Memory B cell (primary cell): ENCODE results near the gene POLN.

Experiments used
- ATAC-seq: fragments of 150-1000 bp; cut with Tn5 transposase; 2 replicates; pipeline ENCODE4 v1.10.0; 2021; ENCODE audit warnings: low read depth, mild to moderate bottlenecking, moderate library complexity
- DNase-seq, 2 donors: peaks; one replicate each; pipeline ENCODE4 v3.0.0; 2022; ENCODE audit warnings: low spot score in 2 of 2
- H3K27ac Mint-ChIP-seq: one replicate; pipeline ENCODE4 v1.8.0; 2022; ENCODE audit warnings: mild to moderate bottlenecking, moderate library complexity, mixed read lengths
- H3K27me3 Mint-ChIP-seq: one replicate; pipeline ENCODE4 v1.8.0; 2022; ENCODE audit warnings: mixed read lengths
- H3K36me3 Mint-ChIP-seq: one replicate; pipeline ENCODE4 v1.8.0; 2022; ENCODE audit warnings: mild to moderate bottlenecking, mixed read lengths
- H3K4me1 Mint-ChIP-seq: one replicate; pipeline ENCODE4 v1.8.0; 2022; ENCODE audit warnings: mixed read lengths
- H3K4me3 Mint-ChIP-seq: one replicate; pipeline ENCODE4 v1.8.0; 2022; ENCODE audit warnings: mild to moderate bottlenecking, moderate library complexity, mixed read lengths
- H3K9me3 Mint-ChIP-seq: one replicate; pipeline ENCODE4 v1.8.0; 2022; ENCODE audit warnings: mixed read lengths

POLN gene

DNA sequence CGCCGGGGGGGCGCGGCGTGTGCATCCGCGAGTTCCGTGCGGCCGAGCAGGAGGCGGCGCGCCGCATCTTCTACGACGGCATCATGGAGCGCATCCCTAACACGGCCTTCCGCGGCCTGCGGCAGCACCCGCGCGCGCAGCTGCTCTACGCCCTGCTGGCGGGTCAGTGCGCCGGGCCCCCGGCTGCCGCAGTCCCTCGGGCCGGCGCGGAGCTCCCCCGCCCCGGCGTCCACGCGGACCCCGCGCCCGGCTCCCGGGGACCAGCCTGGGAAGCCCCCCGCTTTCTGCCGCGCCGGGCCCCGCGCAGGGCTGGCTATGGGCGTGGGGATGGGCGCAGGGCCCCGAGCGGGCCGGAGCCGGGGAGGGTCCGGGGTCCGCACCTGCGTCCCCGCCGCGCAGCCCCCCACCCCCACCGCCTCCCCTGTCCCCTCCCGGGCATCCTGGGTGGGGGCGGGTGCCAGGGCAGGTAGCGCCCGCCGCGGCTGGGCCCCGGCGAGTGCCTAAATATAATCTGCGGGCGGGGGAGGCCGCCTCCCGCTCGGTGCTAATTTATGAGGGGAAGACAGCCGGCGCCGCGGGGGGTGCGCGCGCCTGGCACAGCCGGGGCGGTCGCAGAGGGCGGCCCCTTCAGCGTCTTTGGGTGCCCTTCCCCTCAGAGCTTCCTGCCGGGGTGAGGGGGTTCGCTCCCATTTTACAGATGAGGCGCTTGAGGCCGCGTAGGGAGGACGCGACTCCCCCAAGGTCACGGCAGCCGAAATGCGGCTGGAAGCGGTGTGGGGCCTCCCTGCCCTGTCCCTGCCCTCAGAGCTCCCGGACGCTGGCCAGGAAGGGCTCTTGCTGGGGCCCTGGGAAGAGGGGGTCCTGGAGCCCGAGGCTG lies 182.0 kb downstream of the POLN start:
- Mint-ChIP-seq H3K36me3 (no peaks in the 10 kb centered on the region), H3K9me3 (no peaks in the 10 kb centered on the region), H3K27ac (no peak overlapping the region), H3K4me1 (no peaks in the 10 kb centered on the region), H3K4me3 (peak overlapping the region; percentile 41), H3K27me3 (peaks cover 5% of the 10 kb centered on the region)
- ATAC-seq (peak; percentile 36), DNase-seq (no peak)

DNA sequence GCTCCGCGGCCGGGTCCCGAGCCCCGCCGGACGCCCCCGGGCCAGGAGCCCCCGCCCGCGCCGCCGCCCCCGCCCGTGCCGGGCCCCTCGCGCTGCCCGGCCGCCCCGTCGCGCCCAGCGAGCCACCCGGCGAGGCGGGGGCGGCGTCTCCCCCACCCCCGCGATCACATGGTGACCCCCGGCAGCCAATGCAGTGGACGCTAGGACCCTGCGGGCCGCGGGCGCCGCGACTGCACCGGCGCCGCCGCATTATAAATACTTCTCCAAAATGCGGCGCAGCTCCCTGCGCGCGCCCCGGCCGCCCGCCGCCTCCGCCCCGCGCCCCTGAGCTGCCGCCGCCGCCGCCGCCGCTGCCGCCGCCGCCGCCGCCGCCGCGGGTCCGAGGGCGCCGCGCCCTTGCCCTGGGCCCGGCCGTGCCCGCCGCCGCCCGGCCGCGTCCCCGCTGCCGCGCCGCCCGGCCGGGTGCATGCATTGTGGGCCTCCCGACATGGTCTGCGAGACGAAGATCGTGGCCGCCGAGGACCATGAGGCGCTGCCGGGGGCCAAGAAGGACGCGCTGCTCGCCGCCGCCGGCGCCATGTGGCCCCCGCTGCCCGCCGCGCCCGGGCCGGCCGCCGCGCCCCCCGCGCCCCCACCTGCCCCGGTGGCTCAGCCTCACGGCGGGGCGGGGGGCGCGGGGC lies 182.7 kb downstream of the POLN start, which contains the start of gene NAT8L:
Gene NAT8L (plus strand): TSS at position 282 of the 680 bp plus-strand sequence. CDS start 185 bp downstream, at position 467.
- peak within 1 kb of the TSS; percentile 61 for H3K4me3 Mint-ChIP-seq
- no peaks in the 10 kb centered on the region for H3K4me1 Mint-ChIP-seq
- H3K27me3 Mint-ChIP-seq: peaks cover 6% of the 10 kb centered on the region
- DNase-seq (no peak), ATAC-seq (peak; percentile 82)
- H3K36me3 Mint-ChIP-seq: no peaks in the 10 kb centered on the region
- no peaks in the 10 kb centered on the region for H3K9me3 Mint-ChIP-seq
- H3K27ac Mint-ChIP-seq: no peak within 1 kb of the TSS

DNA sequence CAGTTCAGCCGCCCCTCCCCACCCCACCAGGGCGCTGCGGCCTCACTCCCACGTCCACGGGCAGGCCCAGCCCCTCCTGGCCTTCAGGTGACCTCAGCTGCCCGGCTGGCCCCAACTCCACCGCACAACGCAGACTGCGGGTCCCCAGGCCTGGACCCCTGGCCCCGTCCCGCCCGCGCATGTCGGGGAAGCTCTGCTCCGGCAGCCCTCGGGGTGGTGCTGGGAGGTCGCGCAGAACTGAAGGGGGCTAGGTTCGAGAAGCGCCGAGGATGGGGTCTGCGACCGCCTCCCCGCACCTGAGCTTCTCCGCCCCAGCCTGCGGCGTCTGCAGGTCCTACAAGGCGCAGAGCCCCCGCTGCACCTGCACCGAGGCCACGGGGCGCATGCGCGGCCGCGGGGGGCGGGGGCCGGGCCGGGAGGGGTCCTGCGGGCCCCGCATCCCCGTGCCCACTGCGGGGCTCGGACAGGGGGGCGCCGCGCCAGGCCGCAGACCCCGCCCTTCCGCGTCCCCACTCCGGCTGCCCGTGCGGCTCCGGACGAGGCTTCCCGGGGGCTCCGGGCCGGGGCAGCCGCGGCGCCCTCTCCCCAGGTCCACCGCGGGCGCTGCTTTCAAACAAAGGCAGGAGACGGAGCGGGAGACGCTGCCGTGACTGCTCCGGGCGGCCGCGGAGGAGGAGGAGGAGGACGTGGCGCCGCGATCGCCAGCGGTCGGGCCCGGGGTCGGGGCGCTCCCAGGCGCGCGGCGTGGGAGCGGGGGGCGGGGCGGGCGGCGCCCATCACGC lies 183.5 kb downstream of the POLN start:
- DNase-seq: no peak
- no peak overlapping the region for H3K27ac Mint-ChIP-seq
- peak; percentile 25 for ATAC-seq
- H3K27me3 Mint-ChIP-seq: peaks cover 8% of the 10 kb centered on the region
- H3K36me3 Mint-ChIP-seq: no peaks in the 10 kb centered on the region
- no peaks in the 10 kb centered on the region for H3K4me1 Mint-ChIP-seq
- no peak overlapping the region for H3K4me3 Mint-ChIP-seq
- H3K9me3 Mint-ChIP-seq: no peaks in the 10 kb centered on the region

DNA sequence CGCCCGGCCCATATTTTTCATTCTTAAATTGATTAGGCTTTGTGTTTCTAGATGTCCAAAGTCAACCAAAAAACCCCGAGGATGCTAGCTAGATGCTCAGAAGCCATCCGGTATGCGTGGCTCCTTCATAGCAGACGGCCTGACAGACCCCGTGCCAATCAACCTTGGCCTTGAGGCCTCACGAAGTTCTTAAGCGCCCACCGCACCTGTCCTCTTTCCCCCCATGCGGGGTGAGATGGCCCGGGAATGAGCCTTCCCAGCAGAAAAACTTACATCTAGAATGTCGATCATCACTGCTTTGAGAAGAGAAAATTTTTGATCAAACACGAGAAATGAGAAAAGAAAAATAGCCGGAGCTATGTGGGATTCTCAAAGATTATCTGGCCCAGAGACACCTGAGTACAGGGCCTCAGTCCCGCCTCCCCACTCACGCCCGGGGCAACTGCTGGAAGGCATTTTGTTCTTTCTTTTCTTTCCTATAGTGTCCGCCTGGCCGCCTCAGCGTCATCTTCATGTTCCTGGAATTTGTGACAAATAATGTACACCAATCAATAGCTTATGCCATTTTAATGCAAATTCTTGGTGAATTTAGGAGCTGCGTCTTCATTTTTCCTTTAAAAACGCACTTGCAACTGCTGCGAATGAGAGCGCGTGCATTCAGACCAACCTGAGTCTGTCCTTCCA lies 184.4 kb downstream of the POLN start:
- Mint-ChIP-seq H3K27me3 (peaks cover 8% of the 10 kb centered on the region), H3K36me3 (no peaks in the 10 kb centered on the region), H3K4me1 (no peaks in the 10 kb centered on the region), H3K27ac (no peak overlapping the region), H3K4me3 (peak overlapping the region; percentile 55), H3K9me3 (no peaks in the 10 kb centered on the region)
- ATAC-seq (no peak), DNase-seq (no peak)

DNA sequence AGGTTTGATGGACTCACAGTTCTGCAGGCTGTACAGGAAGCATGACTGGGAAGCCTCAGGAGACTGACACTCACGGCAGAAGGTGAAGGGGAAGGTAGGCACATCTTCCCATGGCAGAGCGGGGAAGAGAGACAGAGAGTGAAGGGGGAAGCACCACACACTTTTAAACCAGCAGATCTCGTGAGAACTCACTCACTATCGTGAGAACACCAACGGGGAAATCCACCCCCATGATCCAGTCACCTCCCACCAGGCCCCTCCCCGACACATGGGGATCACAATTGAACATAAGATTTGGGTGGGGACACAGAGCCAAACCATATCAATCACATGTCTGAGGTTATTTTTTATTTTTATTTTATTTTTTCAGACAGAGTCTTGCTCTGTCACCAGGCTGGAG lies 187.7 kb downstream of the POLN start:
- H3K4me1 Mint-ChIP-seq: no peaks in the 10 kb centered on the region
- peaks cover 6% of the 10 kb centered on the region for H3K27me3 Mint-ChIP-seq
- no peak for DNase-seq
- H3K27ac Mint-ChIP-seq: no peak overlapping the region
- H3K9me3 Mint-ChIP-seq: no peaks in the 10 kb centered on the region
- H3K4me3 Mint-ChIP-seq: no peak overlapping the region
- ATAC-seq: no peak
- no peaks in the 10 kb centered on the region for H3K36me3 Mint-ChIP-seq

DNA sequence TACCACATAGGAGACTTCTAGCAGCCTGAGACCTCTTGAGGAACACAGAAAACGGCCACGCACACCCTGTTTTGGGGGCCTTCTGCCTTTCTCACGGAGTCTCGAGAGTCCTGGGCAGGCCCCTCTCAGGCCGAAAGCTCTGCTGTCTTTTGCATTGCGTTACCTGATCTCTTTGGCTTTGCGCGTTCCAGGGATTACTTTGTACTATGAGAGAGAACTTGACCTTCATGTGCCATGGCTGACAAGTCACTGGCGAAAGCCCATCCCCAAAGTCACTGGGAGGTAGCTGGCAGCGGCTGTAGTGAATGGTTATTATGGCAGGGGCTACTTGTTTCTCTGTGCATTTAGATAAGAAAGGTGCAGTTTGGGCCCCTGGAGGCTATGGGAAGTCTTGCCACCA lies 190.8 kb downstream of the POLN start:
- Mint-ChIP-seq H3K27ac (no peak overlapping the region), H3K36me3 (no peaks in the 10 kb centered on the region), H3K4me1 (no peaks in the 10 kb centered on the region), H3K9me3 (no peaks in the 10 kb centered on the region), H3K4me3 (no peak overlapping the region), H3K27me3 (peaks cover 8% of the 10 kb centered on the region)
- DNase-seq (no peak), ATAC-seq (no peak)

DNA sequence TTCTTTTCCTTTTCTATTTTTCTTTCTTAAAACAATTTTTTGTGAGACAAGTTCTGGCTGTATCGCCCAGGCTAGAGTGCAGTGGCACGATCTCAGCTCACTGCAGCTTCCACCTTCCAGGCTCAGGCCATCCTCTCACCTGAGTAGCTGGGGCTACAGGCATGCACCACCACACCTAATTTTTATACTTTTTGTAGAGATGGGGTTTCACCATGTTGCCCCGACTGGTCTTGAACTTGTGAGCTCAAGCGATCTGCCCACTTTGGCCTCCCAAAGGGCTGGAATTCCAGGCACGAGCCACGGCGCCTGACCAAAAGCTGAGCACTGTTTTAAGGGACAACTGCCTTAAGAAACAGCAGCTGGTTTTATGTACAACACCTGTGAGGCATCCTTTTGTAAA lies 192.1 kb downstream of the POLN start:
- Mint-ChIP-seq H3K4me1 (no peaks in the 10 kb centered on the region), H3K9me3 (peaks cover 2% of the 10 kb centered on the region), H3K4me3 (no peak overlapping the region), H3K27me3 (peaks cover 8% of the 10 kb centered on the region), H3K36me3 (no peaks in the 10 kb centered on the region), H3K27ac (no peak overlapping the region)
- ATAC-seq (no peak), DNase-seq (no peak)

DNA sequence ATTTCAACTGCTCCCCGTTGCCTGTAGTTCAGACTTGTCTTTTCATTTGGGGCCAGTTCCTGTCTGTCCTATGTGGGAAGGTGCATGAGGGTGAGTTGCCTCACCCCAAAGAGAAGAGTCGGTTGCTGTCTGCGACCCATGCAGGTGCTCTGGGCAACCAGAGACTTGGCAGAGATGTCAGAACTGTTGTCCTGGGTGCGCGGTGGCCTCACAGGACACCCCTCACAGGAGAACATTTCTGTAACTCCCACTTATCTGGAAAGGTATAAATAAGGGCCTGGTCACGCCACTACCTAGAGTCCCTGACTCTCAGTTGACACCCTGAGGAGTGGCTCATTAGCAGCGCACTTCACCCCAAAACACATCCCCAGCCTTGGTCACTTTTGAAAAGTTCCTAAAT lies 192.5 kb downstream of the POLN start:
- Mint-ChIP-seq H3K27ac (no peak overlapping the region), H3K4me3 (no peak overlapping the region), H3K36me3 (no peaks in the 10 kb centered on the region), H3K27me3 (peaks cover 8% of the 10 kb centered on the region), H3K4me1 (no peaks in the 10 kb centered on the region), H3K9me3 (peaks cover 2% of the 10 kb centered on the region)
- DNase-seq: no peak
- ATAC-seq: no peak

DNA sequence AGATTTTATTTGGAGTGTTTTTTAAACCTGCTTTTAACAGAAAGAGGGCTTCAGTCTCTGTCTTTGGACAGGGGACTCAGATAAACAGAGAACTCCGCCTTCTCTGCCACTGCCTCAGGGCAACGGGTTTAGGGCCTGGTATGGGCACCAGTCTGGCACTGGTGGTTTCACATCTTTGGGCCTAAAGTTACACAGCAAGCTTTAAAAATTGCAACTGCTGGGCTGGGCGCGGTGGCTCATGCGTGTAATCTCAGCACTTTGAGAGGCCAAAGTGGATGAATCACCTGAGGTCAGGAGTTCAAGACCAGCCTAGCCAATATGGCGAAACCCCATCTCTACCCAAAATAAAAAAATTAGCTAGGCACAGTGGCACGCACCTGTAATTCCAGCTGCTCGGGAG lies 193.1 kb downstream of the POLN start:
- no peak for ATAC-seq
- Mint-ChIP-seq H3K27me3 (peaks cover 4% of the 10 kb centered on the region), H3K9me3 (peaks cover 2% of the 10 kb centered on the region), H3K4me1 (no peaks in the 10 kb centered on the region), H3K27ac (no peak overlapping the region), H3K4me3 (no peak overlapping the region), H3K36me3 (no peaks in the 10 kb centered on the region)
- no peak for DNase-seq

DNA sequence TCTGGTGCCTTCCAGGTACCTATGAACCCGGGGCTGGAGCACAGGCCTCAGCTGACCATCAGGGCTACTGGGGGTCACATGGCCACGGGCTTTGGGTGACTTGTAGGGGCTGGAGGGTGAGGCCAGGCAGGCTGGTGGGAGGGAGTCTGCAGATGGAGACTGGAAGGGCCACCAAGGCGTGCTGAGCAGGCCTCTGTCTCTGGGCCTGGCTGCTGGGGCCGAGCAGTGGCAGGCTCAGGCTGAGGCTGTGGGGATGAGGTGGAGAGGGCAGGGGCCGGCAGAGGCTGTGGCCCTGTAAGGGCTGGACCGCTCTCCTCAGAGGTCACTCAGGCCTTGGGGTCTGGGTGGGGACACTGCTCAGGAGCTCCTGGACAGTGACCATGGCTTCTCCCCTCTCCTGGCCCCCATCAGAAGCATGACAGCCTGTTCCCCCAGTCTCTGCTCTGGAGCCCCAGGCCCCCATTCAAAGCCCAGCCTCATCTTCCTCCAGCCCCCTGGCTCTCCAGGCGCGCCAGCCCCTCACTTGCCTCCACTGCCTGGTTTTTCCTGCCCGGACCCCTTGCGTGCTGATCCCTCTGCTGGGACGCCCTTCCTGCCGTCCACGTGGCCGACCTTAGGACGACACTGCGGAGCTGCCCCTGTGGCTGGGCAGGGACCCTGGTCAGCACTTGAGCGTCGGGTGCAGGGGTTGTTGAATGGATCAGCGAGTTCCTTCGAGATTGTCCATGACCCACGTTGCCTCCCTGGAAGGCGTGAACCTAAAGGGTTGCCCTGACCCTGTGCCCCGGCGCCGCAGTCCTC lies 193.9 kb downstream of the POLN start:
- ATAC-seq (no peak), DNase-seq (no peak)
- H3K9me3 Mint-ChIP-seq: peaks cover 2% of the 10 kb centered on the region
- no peak overlapping the region for H3K4me3 Mint-ChIP-seq
- no peak overlapping the region for H3K27ac Mint-ChIP-seq
- H3K4me1 Mint-ChIP-seq: no peaks in the 10 kb centered on the region
- H3K36me3 Mint-ChIP-seq: no peaks in the 10 kb centered on the region
- peaks cover 4% of the 10 kb centered on the region for H3K27me3 Mint-ChIP-seq

DNA sequence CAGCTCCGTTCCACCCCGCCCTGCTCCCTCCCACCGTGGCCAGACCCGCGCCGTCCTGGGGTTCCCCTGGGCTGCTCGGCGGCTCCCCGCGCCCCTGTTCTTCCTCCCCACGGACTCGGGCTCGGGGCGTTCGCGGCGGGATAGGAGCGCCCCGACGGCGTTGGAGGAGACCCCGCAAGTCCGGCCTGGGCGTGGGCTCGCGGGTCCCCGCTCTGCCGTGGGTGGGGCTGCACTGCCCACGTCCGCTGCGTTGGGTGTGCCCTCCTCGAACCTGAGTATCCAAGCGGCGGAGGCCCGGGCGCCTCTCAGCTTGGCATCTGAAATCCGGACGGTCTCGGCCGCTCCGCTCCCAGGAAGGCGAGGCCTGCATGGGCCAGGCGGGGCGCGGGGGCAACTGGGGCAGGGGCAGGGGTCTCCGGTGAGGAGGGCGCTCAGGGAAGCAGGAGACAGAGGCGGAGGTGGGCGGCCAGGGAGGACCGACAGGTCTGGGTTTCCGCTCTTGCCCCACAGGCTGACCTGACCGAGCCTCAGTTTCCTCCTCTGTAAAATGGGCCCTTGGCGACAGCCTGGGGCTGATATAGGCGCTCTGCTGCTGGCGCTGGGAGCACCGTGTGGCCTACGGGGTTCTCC lies 194.8 kb downstream of the POLN start:
- Mint-ChIP-seq H3K27me3 (peaks cover 6% of the 10 kb centered on the region), H3K27ac (no peak overlapping the region)
- ATAC-seq: no peak

DNA sequence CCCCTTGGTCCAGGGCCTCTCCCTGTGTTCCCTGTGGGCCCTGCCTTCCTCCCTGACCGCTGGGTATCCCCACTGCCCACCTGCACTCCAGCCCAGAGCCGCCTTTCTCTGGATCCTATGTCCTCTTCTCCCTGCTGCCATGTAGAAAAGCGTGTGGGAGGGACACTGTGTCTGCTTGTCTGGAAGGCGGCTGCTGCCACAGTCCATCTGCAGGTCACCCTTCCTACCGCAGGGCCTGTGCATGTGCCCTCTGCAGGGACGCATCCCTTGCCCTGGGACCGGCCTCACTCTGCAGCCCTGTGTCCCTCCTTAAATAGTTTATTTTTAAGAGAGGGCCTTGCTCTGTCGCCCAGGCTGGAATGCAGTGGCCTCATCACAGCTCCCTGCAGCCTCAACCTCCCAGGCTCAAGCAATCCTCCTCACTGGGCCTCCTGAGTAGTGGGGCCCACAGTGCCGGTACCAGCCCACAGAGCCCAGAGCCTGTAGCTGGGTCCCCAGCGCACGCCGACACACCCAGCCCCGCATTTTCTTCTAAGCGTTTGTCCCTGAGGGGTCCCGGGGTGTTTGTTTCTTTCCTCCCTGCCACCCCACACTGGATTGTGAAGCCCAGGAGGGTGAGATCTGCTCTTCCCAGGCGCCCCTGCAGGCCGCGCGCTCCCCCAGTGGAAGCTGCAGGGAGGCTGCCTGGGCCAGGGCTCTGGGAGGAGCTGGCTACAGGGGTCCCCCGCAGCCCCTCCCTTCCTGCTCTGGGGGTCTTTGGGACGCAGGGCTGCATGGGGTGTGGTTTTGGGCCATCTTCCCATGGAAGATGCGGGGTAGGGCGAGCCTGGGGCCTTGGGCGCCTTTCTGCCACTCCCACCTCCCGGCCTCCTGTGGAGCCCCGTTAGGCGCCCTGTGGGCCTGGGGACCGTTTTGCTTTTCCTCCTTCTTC lies 195.6 kb downstream of the POLN start:
- no peaks in the 10 kb centered on the region for H3K4me1 Mint-ChIP-seq
- DNase-seq (no peak), ATAC-seq (no peak)
- H3K36me3 Mint-ChIP-seq: no peaks in the 10 kb centered on the region
- H3K4me3 Mint-ChIP-seq: no peak overlapping the region
- peaks cover 2% of the 10 kb centered on the region for H3K9me3 Mint-ChIP-seq
- H3K27ac Mint-ChIP-seq: no peak overlapping the region
- H3K27me3 Mint-ChIP-seq: peaks cover 6% of the 10 kb centered on the region

More for the DNA sequence above, 194.8 kb downstream of the POLN start:
- Mint-ChIP-seq H3K4me1 (no peaks in the 10 kb centered on the region), H3K36me3 (no peaks in the 10 kb centered on the region), H3K4me3 (no peak overlapping the region), H3K9me3 (peaks cover 2% of the 10 kb centered on the region)
- DNase-seq: no peak
